Measurements from ENCODE around the gene SMCO2. TPM values are rescaled to one million over a fixed set of nuclear protein-coding genes. Genes with fewer than 3 reads are reported as not detected.

Gene SMCO2
- total and polyA plus RNA-seq, 2 of the 4 experiments (the other 2 are of a cell fraction) = 0.19 TPM; not detected in 1

GRCh38 chr12:27478949-27479348 is 32.4 kb downstream of the SMCO2 start:
- H4K91ac ChIP-seq (ENCODE audit: insufficient read depth, low read depth, low read length) = no peak overlapping the region

More at GRCh38 chr12:27478949-27479348, 32.4 kb downstream of the SMCO2 start:
- H3K23ac ChIP-seq (ENCODE audit: low read depth, low read length) = no peak overlapping the region
- H3K18ac ChIP-seq (ENCODE audit: low read depth, low read length) = no peak overlapping the region
- no peaks in the 10 kb centered on the region; the same call in 1 of the 2 replicates for H4K20me1 ChIP-seq (ENCODE audit: insufficient read depth, low read length)
- H3K4me3 ChIP-seq (ENCODE audit: insufficient read depth, low read depth, low read length) = no peak overlapping the region
- ATAC-seq (ENCODE audit: low read depth) (no peak), DNase-seq (no peak)
- CTCF ChIA-PET = no interaction called here
- H2BK120ac ChIP-seq (ENCODE audit: low read depth, low read length) = no peak overlapping the region
- H3K36me3 ChIP-seq (ENCODE audit: control insufficient read depth, insufficient read depth, low read length) = no peaks in the 10 kb centered on the region
- no TSS peak for BruUV-seq (replicated peaks)
- in situ Hi-C loops (cut with MboI; ENCODE audit: low sequenced_read_pairs) (no loop called here), intact Hi-C loops (cut with micrococcal nuclease) (no loop called here), dilution Hi-C loops (cut with HindIII; ENCODE audit: low sequenced_read_pairs, unreplicated experiment) (no loop called here)
- TF ChIP-seq FOS (IDR thresholded peaks at IDR 0.05; ENCODE audit: low read depth, low read length) = no peak
- no peak for TF ChIP-seq SMC3 (IDR thresholded peaks at IDR 0.05; ENCODE audit: low read depth, low read length)
- no peak overlapping the region for H3K14ac ChIP-seq (replicated peaks; ENCODE audit: low read depth, low read length)
- POLR2A ChIA-PET (ENCODE audit: unreplicated experiment) = no interaction called here
- H3K4me2 ChIP-seq (ENCODE audit: low read depth, low read length) = no peak overlapping the region
- H2AK5ac ChIP-seq (ENCODE audit: low read depth, low read length) = no peak overlapping the region
- no peak overlapping the region for H4K5ac ChIP-seq (ENCODE audit: low read depth, low read length)
- H3K9me1 ChIP-seq (ENCODE audit: insufficient read depth, low read length) = peaks cover 3% of the 10 kb centered on the region; the same call in 1 of the 2 replicates
- H3K27ac ChIP-seq (ENCODE audit: insufficient read depth, low read length) = no peak overlapping the region
- H2BK20ac ChIP-seq (ENCODE audit: low read depth, low read length) = no peak overlapping the region
- H3K27me3 ChIP-seq (ENCODE audit: control insufficient read depth, insufficient read depth, low read length) = no peaks in the 10 kb centered on the region
- peaks cover 2% of the 10 kb centered on the region for H3K4me1 ChIP-seq (ENCODE audit: control insufficient read depth, insufficient read depth, low read length)
- H3K56ac ChIP-seq (ENCODE audit: extremely low read depth, insufficient read depth, low read length) = no peak overlapping the region
- H3K9me3 ChIP-seq (ENCODE audit: control insufficient read depth, insufficient read depth, low read length) = peaks cover 11% of the 10 kb centered on the region
- H3K9ac ChIP-seq (ENCODE audit: low read depth, low read length) = no peak overlapping the region
- H2AFZ ChIP-seq (replicated peaks; ENCODE audit: low read length, poor library complexity) = no peak overlapping the region
- H2AK9ac ChIP-seq (replicated peaks; ENCODE audit: low read depth, low read length, poor library complexity) = no peak overlapping the region
- H3K4ac ChIP-seq (ENCODE audit: low read depth, low read length) = no peak overlapping the region
- H2BK15ac ChIP-seq (ENCODE audit: low read depth, low read length) = no peak overlapping the region
- no peak overlapping the region for H2BK5ac ChIP-seq (ENCODE audit: low read depth, low read length, poor library complexity, severe bottlenecking)
- no peaks in the 10 kb centered on the region for H3K79me1 ChIP-seq (ENCODE audit: low read depth in 1 of 2, low read length in 2 of 2)
- no peak overlapping the region for H4K8ac ChIP-seq (ENCODE audit: low read depth in 2 of 2, low read length in 2 of 2)
